Central memory CD8-positive, alpha-beta T cell (primary cell): ENCODE data around the gene PRDM16.
A peak's percentile ranks its signal among the peaks of the same experiment; 100 is the strongest.

ENCODE experiments used
- ATAC-seq: fragments of 150-1000 bp; cut with Tn5 transposase; replicated peaks from 2 replicates; pipeline ENCODE4 v1.10.0; 2022; ENCODE audit warnings: mild to moderate bottlenecking, moderate FRiP score, moderate number of reproducible peaks; ENCODE audit not compliant: poor library complexity, severe bottlenecking; ENCODE audit errors: extremely low read depth
- DNase-seq, 2 donors: peaks; one replicate each; pipeline ENCODE4 v3.0.0; 2021; ENCODE audit warnings: low spot score in 2 of 2
- H3K27ac Mint-ChIP-seq: one replicate; pipeline ENCODE4 v1.8.0; 2022; ENCODE audit warnings: low read depth, mild to moderate bottlenecking, moderate library complexity, mixed read lengths
- H3K27me3 Mint-ChIP-seq: one replicate; pipeline ENCODE4 v1.8.0; 2022; ENCODE audit warnings: mixed read lengths
- H3K36me3 Mint-ChIP-seq: one replicate; pipeline ENCODE4 v1.8.0; 2022; ENCODE audit warnings: mild to moderate bottlenecking, moderate library complexity, mixed read lengths; ENCODE audit not compliant: insufficient read depth
- H3K4me1 Mint-ChIP-seq: one replicate; pipeline ENCODE4 v1.8.0; 2022; ENCODE audit warnings: mixed read lengths
- H3K4me3 Mint-ChIP-seq: one replicate; pipeline ENCODE4 v1.8.0; 2022; ENCODE audit warnings: mild to moderate bottlenecking, moderate library complexity, mixed read lengths
- H3K9me3 Mint-ChIP-seq: one replicate; pipeline ENCODE4 v1.8.0; 2022; ENCODE audit warnings: mixed read lengths

Gene PRDM16

GRCh38 chr1:3027611-3028371, 41.2 kb upstream of the PRDM16 start:
- peaks cover 7% of the 10 kb centered on the region for H3K4me1 Mint-ChIP-seq
- no peaks in the 10 kb centered on the region for H3K9me3 Mint-ChIP-seq
- no peaks in the 10 kb centered on the region for H3K36me3 Mint-ChIP-seq
- no peak overlapping the region for H3K27ac Mint-ChIP-seq
- DNase-seq (no peak), ATAC-seq (no peak)
- no peaks in the 10 kb centered on the region for H3K27me3 Mint-ChIP-seq
- no peak overlapping the region for H3K4me3 Mint-ChIP-seq

DNA sequence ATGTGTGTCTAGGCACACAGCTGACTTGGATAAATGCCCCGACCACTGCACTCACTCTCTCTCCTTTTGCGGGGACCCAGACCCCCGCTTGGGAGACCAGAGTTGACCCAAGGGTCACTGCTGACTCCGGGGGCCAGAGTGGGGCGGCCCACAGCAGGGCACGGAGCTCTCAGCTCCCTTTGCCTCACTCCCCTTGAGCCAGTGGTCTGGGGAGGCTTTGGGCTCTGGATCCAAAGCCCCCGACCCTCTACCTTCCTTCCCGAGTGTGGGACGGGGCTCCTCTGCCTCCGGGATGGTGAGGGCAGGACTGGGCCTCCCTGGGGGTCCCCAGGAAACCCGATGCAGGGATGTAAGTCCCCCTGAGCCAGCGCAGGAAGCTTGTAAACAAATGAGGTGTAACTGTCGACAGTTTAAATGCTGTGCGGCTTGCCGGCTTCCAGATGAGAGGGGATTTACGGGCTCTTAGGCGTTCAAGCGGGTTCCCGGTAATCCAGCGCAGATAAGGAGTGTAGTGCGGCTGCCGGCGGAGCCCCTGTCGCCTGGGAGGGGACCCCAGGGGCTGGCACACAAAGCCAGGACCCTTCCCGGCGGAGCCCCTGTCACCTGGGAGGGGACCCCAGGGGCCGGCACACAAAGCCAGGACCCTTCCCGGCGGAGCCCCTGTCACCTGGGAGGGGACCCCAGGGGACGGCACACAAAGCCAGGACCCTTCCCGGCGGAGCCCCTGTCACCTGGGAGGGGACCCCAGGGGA, 40.3 kb upstream of the PRDM16 start:
- H3K9me3 Mint-ChIP-seq = no peaks in the 10 kb centered on the region
- no peaks in the 10 kb centered on the region for H3K27me3 Mint-ChIP-seq
- no peak for ATAC-seq
- DNase-seq = no peak
- H3K4me1 Mint-ChIP-seq = peaks cover 15% of the 10 kb centered on the region
- H3K4me3 Mint-ChIP-seq = no peak overlapping the region
- H3K27ac Mint-ChIP-seq = no peak overlapping the region
- H3K36me3 Mint-ChIP-seq = no peaks in the 10 kb centered on the region

DNA sequence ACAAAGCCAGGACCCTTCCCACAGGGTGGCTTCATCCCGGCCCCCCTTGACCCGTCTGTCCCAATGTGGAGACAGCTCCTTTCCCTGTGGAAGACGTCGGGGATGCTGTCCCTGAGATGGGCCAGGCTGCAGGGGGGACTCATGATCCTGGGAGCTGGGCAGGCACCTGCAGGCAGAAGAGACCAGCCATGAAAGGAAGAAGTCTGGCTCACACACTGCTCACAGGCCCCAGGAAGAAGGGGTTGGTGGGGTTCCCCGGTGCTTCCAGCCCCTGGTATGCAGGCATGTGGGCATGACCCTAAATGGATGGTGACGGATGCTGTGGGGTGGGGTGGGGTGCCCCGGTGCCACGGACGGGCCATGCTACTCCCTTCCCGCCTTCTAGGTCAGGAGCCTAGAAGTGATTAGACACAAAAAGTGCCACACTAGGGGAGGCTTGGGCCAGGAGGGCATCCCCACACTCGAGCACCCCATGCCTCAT, 39.5 kb upstream of the PRDM16 start:
- Mint-ChIP-seq H3K4me1 (peaks cover 15% of the 10 kb centered on the region), H3K27me3 (no peaks in the 10 kb centered on the region), H3K36me3 (no peaks in the 10 kb centered on the region), H3K9me3 (no peaks in the 10 kb centered on the region), H3K4me3 (no peak overlapping the region), H3K27ac (no peak overlapping the region)
- DNase-seq (no peak), ATAC-seq (no peak)

- no peaks in the 10 kb centered on the region for H3K36me3 Mint-ChIP-seq
- H3K27me3 Mint-ChIP-seq = no peaks in the 10 kb centered on the region
- no peaks in the 10 kb centered on the region for H3K9me3 Mint-ChIP-seq
- no peak overlapping the region for H3K27ac Mint-ChIP-seq
- no peak for DNase-seq
- no peak for ATAC-seq
- no peak overlapping the region for H3K4me3 Mint-ChIP-seq
- peaks cover 15% of the 10 kb centered on the region for H3K4me1 Mint-ChIP-seq
These were observed 38.9 kb upstream of the PRDM16 start for GRCh38 chr1:3029991-3030662.

DNA sequence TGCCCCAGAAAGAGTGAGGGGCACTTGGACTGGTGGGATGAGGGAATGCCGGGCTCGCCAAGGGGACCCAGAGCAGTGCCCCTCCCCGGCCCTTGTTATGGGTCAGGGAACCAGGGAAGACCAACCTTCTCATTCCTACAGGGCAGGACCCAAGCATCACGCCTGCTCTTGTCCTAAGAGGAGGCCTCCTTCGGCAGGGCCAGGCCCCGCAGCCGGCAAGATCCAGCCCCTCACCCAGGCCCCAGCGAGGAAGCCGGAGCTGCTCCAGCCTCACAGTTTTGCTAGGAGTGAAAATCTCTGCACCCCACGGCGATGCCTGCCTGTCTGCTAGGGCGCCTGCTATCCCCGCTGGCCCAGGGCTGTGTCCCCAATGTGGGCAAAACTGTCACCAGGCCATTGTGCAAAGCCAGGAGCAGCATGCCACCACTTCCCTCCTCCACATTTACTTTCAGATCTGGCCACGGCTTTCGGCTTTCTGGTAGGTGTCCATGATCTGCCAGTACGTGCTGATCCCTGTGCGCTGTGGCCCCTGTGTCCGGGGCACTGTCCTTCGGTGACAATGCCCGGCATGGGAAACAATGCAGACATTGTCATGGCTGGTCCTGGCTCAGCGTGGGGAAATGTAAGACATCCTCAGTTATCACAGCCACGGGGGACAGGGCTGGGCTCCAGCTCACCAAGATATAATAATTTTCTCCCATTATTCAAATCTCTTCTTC, 38.2 kb upstream of the PRDM16 start:
- no peak overlapping the region for H3K27ac Mint-ChIP-seq
- no peaks in the 10 kb centered on the region for H3K9me3 Mint-ChIP-seq
- DNase-seq (no peak), ATAC-seq (no peak)
- no peak overlapping the region for H3K4me3 Mint-ChIP-seq
- H3K4me1 Mint-ChIP-seq = peaks cover 15% of the 10 kb centered on the region
- H3K36me3 Mint-ChIP-seq = no peaks in the 10 kb centered on the region
- no peaks in the 10 kb centered on the region for H3K27me3 Mint-ChIP-seq

GRCh38 chr1:3031401-3032221, 37.4 kb upstream of the PRDM16 start:
- Mint-ChIP-seq H3K27me3 (no peaks in the 10 kb centered on the region), H3K27ac (no peak overlapping the region)

DNA sequence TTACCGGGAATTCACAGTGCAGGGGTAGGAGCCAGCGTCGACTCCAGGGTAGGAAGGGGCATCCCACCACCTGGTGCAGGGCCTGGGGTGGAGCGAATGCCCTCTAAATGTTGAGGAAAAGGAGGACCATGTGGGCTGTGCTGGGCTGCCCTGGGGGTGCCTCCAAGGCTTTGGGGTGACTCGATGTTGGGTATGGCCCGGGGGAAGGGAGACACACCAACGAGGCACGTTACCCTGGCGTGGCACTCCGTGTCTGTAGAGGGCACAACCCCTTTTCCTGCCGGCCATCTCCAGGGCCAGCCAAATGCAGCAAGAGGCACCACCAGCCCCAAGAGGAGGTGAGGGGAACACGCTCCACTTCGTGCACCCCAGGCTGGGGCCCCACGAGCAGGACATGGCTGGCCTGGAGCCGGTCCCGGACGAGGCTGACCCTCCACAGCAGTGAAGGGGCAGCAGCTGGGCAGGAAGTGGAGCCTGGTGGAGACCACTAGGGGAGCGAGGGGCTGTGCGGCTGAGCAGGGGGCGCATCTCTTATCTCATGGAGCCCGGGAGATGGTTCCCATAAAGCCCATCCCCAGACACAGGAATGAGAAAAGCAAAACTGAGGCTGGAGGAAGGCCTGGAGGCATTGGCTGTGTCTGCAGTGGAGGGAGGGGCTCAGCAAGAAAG, 36.5 kb upstream of the PRDM16 start:
- Mint-ChIP-seq H3K27me3 (no peaks in the 10 kb centered on the region), H3K36me3 (no peaks in the 10 kb centered on the region), H3K9me3 (no peaks in the 10 kb centered on the region), H3K4me3 (no peak overlapping the region), H3K27ac (no peak overlapping the region), H3K4me1 (peaks cover 15% of the 10 kb centered on the region)
- DNase-seq (no peak), ATAC-seq (no peak)

More at GRCh38 chr1:3031401-3032221, 37.4 kb upstream of the PRDM16 start:
- DNase-seq (no peak), ATAC-seq (no peak)
- Mint-ChIP-seq H3K4me3 (no peak overlapping the region), H3K4me1 (peaks cover 15% of the 10 kb centered on the region), H3K36me3 (no peaks in the 10 kb centered on the region), H3K9me3 (no peaks in the 10 kb centered on the region)

- Mint-ChIP-seq H3K27me3 (no peaks in the 10 kb centered on the region), H3K4me1 (peaks cover 15% of the 10 kb centered on the region), H3K4me3 (no peak overlapping the region), H3K36me3 (no peaks in the 10 kb centered on the region), H3K9me3 (no peaks in the 10 kb centered on the region), H3K27ac (no peak overlapping the region)
- DNase-seq (no peak), ATAC-seq (peak; percentile 67)
These were observed 35.8 kb upstream of the PRDM16 start for GRCh38 chr1:3033040-3033789.

- Mint-ChIP-seq H3K36me3 (no peaks in the 10 kb centered on the region), H3K9me3 (no peaks in the 10 kb centered on the region), H3K4me3 (no peak overlapping the region), H3K27me3 (no peaks in the 10 kb centered on the region), H3K4me1 (peaks cover 15% of the 10 kb centered on the region), H3K27ac (no peak overlapping the region)
- DNase-seq (no peak), ATAC-seq (no peak)
These were observed 35.3 kb upstream of the PRDM16 start for GRCh38 chr1:3033790-3034090.

DNA sequence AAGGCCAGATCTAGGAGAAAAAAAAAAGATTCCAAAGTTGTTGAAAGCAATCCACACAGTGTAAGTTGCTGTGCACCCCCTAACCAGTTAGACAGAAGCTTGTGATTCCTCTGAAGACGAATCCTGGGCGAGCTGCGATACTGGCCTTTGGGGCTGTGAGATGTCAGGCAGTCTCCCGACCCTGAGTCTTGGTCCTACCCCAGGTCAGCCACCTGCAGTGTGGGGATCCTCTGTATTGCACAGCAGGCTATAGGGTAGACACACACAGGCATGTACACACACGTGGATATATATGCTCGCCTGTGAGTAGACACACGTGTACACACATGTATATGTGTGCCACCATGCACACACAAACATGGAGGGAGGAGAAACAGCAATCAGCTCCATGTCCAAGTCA, 34.8 kb upstream of the PRDM16 start:
- Mint-ChIP-seq H3K4me1 (peaks cover 15% of the 10 kb centered on the region), H3K9me3 (no peaks in the 10 kb centered on the region), H3K36me3 (no peaks in the 10 kb centered on the region), H3K27ac (no peak overlapping the region), H3K4me3 (no peak overlapping the region), H3K27me3 (no peaks in the 10 kb centered on the region)
- DNase-seq = no peak
- no peak for ATAC-seq
